GM15510 (cell line): ENCODE results near the gene PKD2L2.

Source experiments
- POLR2A ChIP-seq: IDR thresholded peaks from 3 replicates; pipeline ENCODE4 v1.6.1; 2011; ENCODE audit warnings: borderline replicate concordance; ENCODE audit not compliant: insufficient read length; ENCODE audit errors: extremely low read depth

PKD2L2 gene

GRCh38 chr5:137871571-137871970, 17.7 kb upstream of the PKD2L2 start:
- no peak for TF ChIP-seq POLR2A

- no peak for TF ChIP-seq POLR2A
Measured at GRCh38 chr5:137872466-137872865, 16.8 kb upstream of the PKD2L2 start.

- no peak for TF ChIP-seq POLR2A
Measured at GRCh38 chr5:137876101-137876500, 13.2 kb upstream of the PKD2L2 start.

DNA sequence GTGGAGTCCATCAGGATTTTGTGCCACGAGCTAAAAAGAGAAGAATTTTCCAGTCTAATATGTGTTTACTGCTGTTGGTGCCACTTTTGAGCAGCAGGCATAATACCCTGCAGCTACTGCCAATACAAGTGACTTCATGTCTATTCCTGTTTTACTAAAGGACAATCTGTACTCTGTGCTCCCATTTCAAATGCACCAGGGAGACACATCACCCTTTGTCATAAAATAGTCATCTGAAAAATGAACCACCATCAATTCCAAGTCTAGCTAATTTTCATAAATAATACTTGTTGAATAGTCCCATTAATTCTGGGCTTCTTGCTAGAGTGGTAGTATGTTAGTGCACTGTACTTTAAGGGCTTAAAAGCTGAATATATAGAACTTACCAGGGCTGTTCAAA, 8.9 kb upstream of the PKD2L2 start:
- TF ChIP-seq POLR2A = no peak

DNA sequence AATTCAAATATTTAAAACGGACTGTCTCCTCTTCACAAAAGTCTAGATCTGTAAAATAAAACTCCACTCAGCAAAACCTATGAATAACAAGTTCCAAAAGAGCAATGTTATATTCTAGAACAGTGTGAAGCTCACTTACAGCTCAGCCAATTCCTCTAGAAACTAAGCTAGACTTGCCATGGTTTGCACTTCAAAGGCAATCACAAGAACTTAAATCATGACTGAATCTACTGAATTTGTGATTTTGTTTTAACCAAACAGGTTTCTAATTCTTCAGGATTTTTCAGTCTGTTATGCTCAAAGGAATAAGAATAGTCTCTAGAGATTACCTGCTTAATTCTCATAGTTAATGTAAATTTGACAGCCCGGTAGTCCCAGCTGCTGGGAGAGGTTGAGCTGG, 1.4 kb upstream of the PKD2L2 start:
- no peak for TF ChIP-seq POLR2A

- TF ChIP-seq POLR2A = no peak
Measured at GRCh38 chr5:137888466-137888862, 793 bp upstream of the PKD2L2 start.

DNA sequence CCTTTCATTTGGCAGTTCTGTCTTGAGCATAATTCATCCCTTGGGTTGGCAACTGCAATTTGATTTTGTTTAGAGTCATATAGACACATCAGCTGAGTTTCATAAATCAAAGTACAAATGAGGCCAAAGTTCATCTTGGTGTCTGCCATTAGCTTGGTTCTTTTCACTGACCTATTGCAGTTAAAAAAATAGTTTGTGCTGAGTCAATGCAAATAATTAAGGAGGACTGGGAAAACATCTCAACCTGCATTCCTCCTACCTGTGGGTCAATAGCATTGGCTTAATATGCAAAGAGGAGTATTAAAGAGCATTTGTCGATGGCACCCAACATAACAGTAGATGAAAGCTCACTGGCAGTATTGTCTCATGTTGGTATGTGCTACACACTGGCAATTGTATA, 1.6 kb downstream of the PKD2L2 start:
- TF ChIP-seq POLR2A = no peak

- no peak for TF ChIP-seq POLR2A
Measured at GRCh38 chr5:137891849-137892248, 2.6 kb downstream of the PKD2L2 start.

DNA sequence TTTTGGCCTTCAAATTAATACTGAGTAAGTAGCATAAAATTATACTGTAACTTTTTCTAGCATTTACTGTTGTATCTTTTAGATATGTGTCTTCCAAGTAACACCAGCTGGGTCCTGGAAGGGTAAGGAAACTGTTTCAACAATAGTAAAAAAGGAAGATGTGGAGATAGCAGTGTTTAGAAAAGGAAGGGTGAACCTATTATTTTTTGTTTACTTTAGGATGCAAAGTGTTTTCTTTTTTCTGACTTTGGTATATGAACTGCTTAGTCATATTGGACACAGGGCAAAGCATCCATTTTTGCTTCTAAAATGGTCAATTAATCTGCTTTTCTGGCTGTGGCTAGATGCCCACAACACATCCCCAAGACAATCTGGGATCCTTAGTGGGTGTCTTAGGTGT, 5.3 kb downstream of the PKD2L2 start:
- no peak for TF ChIP-seq POLR2A

DNA sequence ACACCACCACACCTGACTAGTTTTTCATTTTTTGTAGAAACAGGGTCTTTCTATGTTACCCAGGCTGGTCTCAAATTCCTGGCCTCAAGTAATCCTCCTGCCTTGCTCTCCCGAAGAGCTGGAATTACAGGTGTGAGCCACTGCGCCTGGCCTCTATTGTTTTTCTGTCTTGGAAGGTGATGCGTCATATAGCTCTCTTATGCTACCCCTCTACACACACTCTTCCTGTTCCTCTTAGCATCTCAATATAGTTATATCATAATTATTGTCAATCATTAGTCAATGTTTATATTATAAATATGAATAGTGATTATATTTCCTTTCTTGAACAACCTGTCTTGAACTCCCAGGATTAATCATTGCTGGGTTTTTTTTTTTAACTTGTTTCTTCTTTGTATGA, 7.3 kb downstream of the PKD2L2 start:
- TF ChIP-seq POLR2A = no peak

- no peak for TF ChIP-seq POLR2A
Measured at GRCh38 chr5:137899493-137899892, 10.2 kb downstream of the PKD2L2 start.

- no peak for TF ChIP-seq POLR2A
Measured at GRCh38 chr5:137901011-137901817, 12.0 kb downstream of the PKD2L2 start.

DNA sequence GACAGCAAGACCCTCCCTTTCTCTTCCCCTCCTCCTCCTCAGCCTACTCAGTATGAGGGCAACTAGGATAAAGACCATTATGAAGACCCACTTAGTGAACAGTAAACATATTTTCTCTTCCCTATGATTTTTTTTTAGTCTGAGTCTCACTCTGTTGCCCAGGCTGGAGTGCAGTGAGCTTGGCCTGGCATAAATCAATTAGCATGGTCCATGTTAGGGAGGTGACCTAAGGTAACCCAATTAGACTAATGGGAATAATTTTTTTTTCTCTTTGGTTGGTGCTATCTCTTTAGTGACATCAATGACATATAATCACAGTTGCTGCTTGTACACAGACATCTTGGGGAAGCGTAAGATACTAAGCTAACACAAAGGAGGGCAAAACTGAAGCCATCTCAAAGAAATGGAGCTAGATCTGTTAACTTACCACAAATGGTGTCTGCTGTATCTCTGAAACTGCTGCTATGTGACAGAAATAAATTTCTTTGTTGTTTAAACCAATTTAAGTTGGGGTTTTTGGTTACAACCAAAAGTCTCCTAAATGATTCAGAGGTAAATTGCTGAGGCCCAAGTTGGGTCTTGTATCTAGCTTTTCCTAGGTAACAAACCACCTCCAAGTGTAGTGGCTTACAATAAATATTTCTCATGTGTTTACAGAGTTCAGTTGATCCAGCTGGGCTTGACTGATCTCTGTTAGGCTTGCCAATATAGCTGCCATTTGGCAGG, 13.3 kb downstream of the PKD2L2 start:
- TF ChIP-seq POLR2A = no peak

- no peak for TF ChIP-seq POLR2A
Measured at GRCh38 chr5:137914758-137915157, 25.5 kb downstream of the PKD2L2 start.

- TF ChIP-seq POLR2A = no peak
Measured at GRCh38 chr5:137916923-137917322, 27.7 kb downstream of the PKD2L2 start.

DNA sequence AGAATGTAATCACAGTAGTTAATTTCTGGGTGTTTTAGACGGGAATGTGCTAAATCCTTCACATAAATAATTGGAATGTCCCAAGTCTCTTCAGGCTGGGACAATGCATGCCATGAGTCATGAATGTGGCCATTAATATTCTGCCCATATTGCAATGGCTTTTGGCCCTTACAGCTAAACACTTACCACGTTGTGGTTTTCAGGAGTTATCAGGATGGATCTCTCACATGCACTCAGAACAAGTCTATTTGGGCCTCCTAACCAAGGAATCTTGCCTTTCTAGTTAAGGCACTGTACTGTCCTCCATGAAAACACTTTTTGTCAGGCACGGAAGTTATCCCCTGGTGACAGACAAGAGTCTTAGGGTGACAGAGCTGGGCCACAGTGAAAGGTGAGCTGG, 32.7 kb downstream of the PKD2L2 start:
- no peak for TF ChIP-seq POLR2A
